Stimulated activated memory B cell treated with anti-CD40 and anti-IgM and Interleukin-4, amounts not matched to agents 10 μg/mL and 1 μg/mL and 100 μg/mL, for 72 hours (primary cell): ENCODE data around the gene GOPC.

Source experiments
- ATAC-seq: fragments of 150-1000 bp; cut with Tn5 transposase; 2 replicates; pipeline ENCODE4 v1.10.0; 2021
- H3K27ac Mint-ChIP-seq: one replicate; pipeline ENCODE4 v1.8.0; 2022; ENCODE audit warnings: mild to moderate bottlenecking, mixed read lengths
- H3K27me3 Mint-ChIP-seq: one replicate; pipeline ENCODE4 v1.8.0; 2022; ENCODE audit warnings: mixed read lengths
- H3K36me3 Mint-ChIP-seq: one replicate; pipeline ENCODE4 v1.8.0; 2022; ENCODE audit warnings: mixed read lengths
- H3K4me1 Mint-ChIP-seq: one replicate; pipeline ENCODE4 v1.8.0; 2022; ENCODE audit warnings: mixed read lengths
- H3K4me3 Mint-ChIP-seq: one replicate; pipeline ENCODE4 v1.8.0; 2022; ENCODE audit warnings: mild to moderate bottlenecking, moderate library complexity, mixed read lengths
- H3K9me3 Mint-ChIP-seq: one replicate; pipeline ENCODE4 v1.8.0; 2022; ENCODE audit warnings: mixed read lengths

Gene GOPC

DNA sequence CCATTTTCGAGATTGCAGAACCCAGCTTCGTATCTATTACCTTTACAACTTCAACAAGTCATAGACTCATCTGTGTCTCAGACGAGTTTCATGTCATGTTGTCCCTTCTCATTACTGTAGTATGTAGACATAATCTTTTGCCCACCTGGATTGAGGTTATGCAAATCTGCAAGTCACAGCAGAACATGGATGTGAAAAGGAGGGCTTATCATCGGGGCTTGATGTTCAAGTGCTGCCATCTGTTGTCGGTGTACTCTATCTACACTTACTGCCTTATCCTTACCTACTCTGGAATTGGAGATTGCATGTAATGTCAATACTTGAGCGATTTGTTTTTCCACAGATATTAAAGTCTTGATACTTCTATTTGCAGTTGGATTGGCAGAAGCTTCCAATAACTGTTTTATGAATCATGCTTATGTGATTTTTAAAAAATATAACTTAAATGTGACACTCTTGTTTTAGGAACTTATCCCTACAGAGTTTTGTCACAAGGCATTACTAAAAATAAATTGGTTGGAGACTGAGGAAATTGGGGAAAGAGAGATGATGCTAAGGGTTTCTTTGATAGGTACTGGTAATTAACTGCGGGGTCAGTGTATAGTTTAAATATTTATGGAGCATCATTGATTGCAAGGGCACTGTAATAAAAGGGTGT lies 3.0 kb upstream of the GOPC start:
- H3K36me3 Mint-ChIP-seq, result no peaks in the 10 kb centered on the region
- peak overlapping the region; percentile 33 for H3K4me3 Mint-ChIP-seq
- no peak overlapping the region for H3K27ac Mint-ChIP-seq
- peak; percentile 40 for ATAC-seq
- peaks cover 26% of the 10 kb centered on the region for H3K4me1 Mint-ChIP-seq
- peaks cover 17% of the 10 kb centered on the region for H3K27me3 Mint-ChIP-seq
- no peaks in the 10 kb centered on the region for H3K9me3 Mint-ChIP-seq

DNA sequence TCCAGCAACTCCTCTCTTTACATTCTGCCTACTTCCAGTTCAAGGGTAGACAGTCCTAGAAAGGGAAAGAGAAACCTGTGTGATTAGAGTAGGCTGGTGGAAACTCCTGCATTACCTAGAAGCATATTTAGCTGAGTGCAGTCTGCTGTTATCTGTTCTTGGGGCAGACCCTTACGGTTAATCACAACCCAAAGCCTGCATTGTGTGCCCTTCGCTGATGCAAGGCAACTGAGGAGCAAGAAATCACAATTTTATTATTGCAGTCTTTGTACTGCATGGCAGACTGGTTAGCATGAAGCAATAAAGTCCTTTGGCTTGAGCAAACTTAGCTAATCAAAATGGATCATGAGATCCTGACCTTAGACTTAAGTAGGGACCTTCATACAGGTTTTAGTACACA lies 1.5 kb upstream of the GOPC start:
- Mint-ChIP-seq H3K4me3 (no peak overlapping the region), H3K27ac (no peak overlapping the region)

DNA sequence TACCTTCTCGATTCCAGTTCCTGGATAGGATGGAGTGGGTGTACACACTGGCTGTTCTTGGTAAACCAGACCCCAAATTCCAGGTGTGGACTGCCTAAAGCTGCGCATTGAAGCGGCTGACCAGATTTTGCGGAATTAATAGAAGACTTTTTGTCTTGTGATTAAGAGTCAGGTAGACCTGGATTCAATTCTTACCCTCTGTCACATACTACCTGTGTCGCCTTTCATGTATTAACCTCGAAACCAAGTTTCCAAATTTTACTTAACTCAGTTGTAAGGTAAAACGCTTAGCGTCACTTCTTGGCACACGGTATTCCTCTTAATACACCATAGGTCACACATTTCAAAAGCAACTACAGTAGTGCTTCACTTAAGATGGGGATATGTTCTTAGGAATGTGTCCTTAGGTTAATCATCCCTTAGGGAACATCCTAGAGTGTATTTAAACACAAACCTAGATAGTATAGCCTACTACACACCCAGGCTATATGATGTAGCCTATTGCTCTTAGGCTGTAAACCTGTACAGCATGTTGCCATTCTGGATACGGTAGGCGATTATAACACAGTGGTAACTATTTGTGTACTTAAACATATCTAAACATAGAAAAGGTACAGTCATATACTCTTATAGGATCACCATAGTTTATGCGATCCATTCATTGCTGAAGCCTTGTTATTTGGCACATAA lies 733 bp upstream of the GOPC start:
- no peak for ATAC-seq
- peak overlapping the region; percentile 97 for H3K27ac Mint-ChIP-seq
- peaks cover 38% of the 10 kb centered on the region for H3K4me1 Mint-ChIP-seq
- H3K36me3 Mint-ChIP-seq, result peaks cover 10% of the 10 kb centered on the region
- H3K9me3 Mint-ChIP-seq, result no peaks in the 10 kb centered on the region
- peak overlapping the region; percentile 99 for H3K4me3 Mint-ChIP-seq
- H3K27me3 Mint-ChIP-seq, result peaks cover 8% of the 10 kb centered on the region

More for the DNA sequence above, 1.5 kb upstream of the GOPC start:
- H3K4me1 Mint-ChIP-seq, result peaks cover 38% of the 10 kb centered on the region
- no peak for ATAC-seq
- H3K36me3 Mint-ChIP-seq, result peaks cover 10% of the 10 kb centered on the region
- H3K27me3 Mint-ChIP-seq, result peaks cover 8% of the 10 kb centered on the region
- H3K9me3 Mint-ChIP-seq, result no peaks in the 10 kb centered on the region

DNA sequence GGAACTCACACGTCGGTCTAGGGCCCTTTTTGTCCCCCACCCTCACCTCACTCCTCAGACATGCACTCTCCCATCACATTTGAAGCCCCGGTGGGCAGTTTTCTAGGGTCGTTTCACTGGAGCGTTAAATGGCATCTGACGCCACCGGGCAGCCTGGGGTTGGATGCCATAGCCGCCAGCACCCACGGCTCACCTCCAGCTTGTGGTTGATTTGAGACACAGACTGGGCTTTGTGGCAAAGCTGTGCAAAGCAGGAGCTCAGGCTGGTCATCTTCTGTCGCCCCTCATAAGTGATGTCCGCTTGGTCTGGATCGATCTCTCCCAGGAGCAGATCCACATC lies 530 bp downstream of the GOPC start:
- H3K36me3 Mint-ChIP-seq, result peaks cover 19% of the 10 kb centered on the region
- ATAC-seq, result peak; percentile 41

DNA sequence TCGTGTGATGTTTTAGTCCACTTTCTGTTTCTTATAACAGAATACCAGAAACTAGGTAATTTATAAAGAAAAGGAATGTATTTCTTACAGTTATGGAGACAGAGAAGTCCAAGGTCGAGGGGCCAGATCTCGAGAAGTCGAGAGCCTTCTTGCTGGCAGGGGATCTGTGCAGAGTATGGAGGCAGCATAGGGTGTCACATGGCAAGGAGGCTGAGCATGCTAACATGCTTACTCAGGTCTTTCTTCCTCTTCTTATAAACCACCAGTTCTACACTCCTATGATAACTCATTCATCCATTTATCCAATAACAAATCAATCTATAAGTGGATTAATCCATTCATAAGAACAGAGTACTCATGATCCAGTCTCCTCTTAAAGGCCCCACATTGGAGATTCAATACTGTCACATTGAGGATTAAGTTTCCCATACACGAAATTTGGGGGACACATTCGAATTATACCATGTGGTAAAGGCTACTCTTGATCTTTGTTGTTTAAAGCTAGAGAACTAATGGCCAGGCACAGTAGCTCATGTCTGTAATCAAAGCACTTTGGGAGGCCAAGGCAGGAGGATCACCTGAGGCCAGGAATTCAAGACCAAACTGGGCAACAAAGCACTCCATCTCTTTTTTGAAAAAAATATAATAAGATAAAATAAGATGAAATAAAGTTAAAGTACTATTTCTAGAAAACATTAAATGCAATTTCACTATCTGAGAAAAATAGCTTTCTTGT lies 2.1 kb downstream of the GOPC start:
- no peak for ATAC-seq
- Mint-ChIP-seq H3K27ac (no peak overlapping the region), H3K27me3 (no peaks in the 10 kb centered on the region), H3K4me3 (peak overlapping the region; percentile 47), H3K9me3 (peaks cover 3% of the 10 kb centered on the region), H3K4me1 (peaks cover 40% of the 10 kb centered on the region), H3K36me3 (peaks cover 29% of the 10 kb centered on the region)

More for the DNA sequence above, 530 bp downstream of the GOPC start:
- peaks cover 38% of the 10 kb centered on the region for H3K4me1 Mint-ChIP-seq
- H3K4me3 Mint-ChIP-seq, result peak overlapping the region; percentile 99
- peaks cover 3% of the 10 kb centered on the region for H3K27me3 Mint-ChIP-seq
- H3K9me3 Mint-ChIP-seq, result no peaks in the 10 kb centered on the region
- H3K27ac Mint-ChIP-seq, result peak overlapping the region; percentile 97

DNA sequence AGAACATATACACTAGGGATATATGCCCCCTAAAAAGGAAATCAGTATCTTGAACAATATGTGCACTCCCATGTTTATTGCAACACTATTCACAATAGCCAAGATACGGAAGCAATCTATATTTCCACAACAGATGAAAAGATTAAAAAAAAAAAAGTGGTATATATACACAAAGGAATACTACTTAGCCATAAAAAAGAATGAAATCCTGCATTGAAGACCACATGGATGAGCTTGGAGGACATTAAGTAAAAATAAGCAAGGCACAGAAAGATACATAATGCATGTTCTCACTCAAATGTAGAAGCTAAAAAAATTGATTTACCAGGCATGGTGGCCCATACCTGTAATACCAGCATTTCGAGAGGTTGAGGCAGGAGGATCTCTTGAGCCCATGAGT lies 4.6 kb downstream of the GOPC start:
- Mint-ChIP-seq H3K4me3 (no peak overlapping the region), H3K4me1 (peaks cover 33% of the 10 kb centered on the region)

DNA sequence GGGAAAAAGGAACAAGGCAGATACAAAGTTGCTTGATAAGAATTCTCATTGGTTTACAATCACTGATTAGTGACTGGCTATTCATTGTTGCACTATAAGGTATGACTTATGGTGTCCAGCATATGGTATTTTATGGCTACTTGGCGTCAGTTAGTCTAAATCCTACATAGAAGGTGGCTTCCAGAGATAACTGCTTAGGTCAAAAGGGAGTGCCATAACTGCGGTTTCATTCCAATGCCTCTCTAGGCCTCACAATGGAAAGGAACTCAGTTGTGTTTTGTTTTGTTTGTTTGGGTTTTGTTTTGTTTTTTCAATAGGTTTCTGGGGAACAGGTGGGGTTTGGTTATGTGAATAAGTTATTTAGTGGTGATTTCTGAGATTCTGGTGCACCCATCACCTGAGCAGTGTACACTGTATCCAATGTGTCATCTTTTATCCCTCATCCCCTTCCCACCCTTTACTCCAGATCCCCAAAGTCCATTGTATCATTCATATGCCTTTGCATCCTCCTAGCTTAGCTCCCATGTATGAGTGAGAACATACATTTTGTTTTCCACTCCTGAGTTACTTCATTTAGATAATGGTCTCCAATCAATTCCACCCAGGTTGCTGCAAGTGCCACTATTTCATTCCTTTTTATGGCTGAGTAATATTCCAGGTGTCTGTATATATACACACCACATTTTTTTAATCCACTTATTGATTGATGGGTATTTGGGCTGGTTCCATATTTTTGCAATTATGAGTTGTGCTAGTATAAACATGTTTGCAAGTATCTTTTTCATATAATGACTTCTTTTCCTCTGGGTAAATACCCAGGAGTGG lies 7.0 kb downstream of the GOPC start:
- no peak for ATAC-seq
- peaks cover 3% of the 10 kb centered on the region for H3K9me3 Mint-ChIP-seq
- H3K27me3 Mint-ChIP-seq, result no peaks in the 10 kb centered on the region
- no peak overlapping the region for H3K27ac Mint-ChIP-seq
- peaks cover 35% of the 10 kb centered on the region for H3K36me3 Mint-ChIP-seq
- H3K4me1 Mint-ChIP-seq, result peaks cover 25% of the 10 kb centered on the region
- no peak overlapping the region for H3K4me3 Mint-ChIP-seq

More for the DNA sequence above, 4.6 kb downstream of the GOPC start:
- Mint-ChIP-seq H3K36me3 (peaks cover 29% of the 10 kb centered on the region), H3K27ac (no peak overlapping the region), H3K27me3 (no peaks in the 10 kb centered on the region), H3K9me3 (peaks cover 3% of the 10 kb centered on the region)
- no peak for ATAC-seq

DNA sequence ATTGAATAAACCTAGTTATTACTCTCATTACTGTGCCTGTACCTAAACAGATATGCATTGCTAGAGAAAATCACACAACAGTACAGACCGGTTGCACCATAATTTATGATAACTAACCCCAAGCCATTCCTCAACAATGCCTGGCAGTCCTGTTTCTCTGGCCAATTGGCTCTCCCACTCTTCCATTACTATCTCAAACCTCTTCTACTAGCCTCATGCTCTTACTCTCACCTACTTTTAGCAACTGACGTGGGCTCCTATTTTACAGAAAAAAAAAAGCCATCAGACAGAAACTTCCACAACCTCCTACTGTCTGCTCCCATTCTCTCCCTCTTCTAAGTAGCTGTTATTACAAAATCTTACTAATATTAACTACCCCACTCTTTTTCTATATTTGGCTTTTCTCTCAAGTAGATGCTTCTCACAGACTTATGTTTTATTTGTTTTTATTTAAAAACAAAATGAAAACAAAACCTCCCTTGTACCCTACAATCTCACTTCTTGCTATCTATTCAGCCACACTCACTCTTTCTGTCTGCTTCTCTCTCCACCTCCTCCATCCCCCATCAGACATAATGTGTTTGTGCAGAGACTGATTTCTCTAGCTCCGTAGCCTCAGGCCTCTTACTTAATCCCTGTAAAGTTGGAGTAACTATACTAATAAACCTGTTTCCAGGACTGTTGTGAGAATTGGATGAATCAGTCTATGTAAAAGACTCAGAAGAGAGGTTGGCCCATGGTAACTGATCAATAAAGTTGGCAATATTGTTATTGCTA lies 9.1 kb downstream of the GOPC start:
- no peak overlapping the region for H3K27ac Mint-ChIP-seq
- ATAC-seq, result no peak
- H3K9me3 Mint-ChIP-seq, result peaks cover 3% of the 10 kb centered on the region
- no peaks in the 10 kb centered on the region for H3K27me3 Mint-ChIP-seq
- H3K36me3 Mint-ChIP-seq, result peaks cover 25% of the 10 kb centered on the region
- no peak overlapping the region for H3K4me3 Mint-ChIP-seq
- H3K4me1 Mint-ChIP-seq, result peaks cover 14% of the 10 kb centered on the region

DNA sequence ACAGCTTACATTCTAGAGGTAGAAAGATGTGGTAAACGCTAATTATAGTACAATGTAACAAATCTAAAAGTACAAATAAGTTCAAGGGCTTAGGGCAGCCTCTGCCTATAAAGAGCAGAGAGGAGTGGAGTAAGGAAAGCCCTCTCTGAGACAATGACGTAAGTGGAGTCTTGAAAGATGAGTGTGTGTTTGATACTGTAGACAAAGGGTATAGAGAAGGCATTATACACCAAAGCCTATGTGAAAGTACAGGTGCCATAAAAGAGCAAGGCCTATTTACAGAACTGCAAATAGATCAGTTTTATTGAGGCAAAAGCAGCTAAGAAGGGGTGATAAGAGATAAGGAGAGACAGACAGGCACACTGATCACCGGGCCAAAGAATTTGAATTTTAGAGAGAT lies 10.9 kb downstream of the GOPC start:
- no peak overlapping the region for H3K27ac Mint-ChIP-seq
- H3K9me3 Mint-ChIP-seq, result peaks cover 3% of the 10 kb centered on the region
- no peaks in the 10 kb centered on the region for H3K27me3 Mint-ChIP-seq
- H3K36me3 Mint-ChIP-seq, result peaks cover 20% of the 10 kb centered on the region
- no peak overlapping the region for H3K4me3 Mint-ChIP-seq
- peaks cover 18% of the 10 kb centered on the region for H3K4me1 Mint-ChIP-seq
- no peak for ATAC-seq

DNA sequence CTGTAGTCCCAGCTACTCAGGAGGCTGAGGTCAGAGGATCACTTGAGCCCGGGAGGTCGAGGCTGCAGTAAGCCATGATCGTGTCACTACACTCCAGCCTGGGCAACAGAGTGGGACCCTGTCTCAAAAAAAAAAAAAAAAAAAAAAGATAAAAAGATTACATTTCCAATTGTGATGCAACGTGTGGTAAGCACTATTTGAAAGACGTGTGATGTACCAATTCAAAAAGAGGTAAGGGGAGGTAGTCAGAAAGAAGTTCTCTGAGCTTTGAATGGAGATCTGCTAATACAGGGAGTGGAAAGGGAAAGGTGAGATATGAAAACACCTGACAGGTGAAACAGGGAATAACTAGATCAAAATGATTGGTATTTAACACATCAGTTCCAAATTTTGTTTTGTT lies 11.9 kb downstream of the GOPC start:
- no peaks in the 10 kb centered on the region for H3K27me3 Mint-ChIP-seq
- H3K4me3 Mint-ChIP-seq, result no peak overlapping the region
- H3K27ac Mint-ChIP-seq, result no peak overlapping the region
- H3K4me1 Mint-ChIP-seq, result peaks cover 17% of the 10 kb centered on the region
- peaks cover 17% of the 10 kb centered on the region for H3K36me3 Mint-ChIP-seq
- H3K9me3 Mint-ChIP-seq, result no peaks in the 10 kb centered on the region
- no peak for ATAC-seq

DNA sequence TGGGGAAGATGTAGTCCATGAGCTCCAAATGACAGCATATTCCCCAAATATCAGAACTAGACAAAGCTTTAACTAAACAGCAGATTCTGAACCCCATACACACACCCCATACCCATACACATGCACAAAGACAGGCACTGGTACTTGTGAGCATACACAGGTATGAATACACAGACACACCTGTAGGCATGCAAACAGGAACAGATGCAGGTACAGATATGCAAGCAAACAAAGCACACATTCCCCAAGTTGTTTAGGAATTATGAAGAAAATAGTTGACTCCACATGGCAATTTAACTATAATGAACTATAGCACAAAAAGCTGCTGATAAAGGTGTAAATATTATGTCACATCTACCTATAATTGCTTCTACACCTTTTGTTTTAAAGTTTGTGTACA lies 16.7 kb downstream of the GOPC start:
- H3K36me3 Mint-ChIP-seq, result peaks cover 43% of the 10 kb centered on the region
- no peak overlapping the region for H3K27ac Mint-ChIP-seq
- H3K4me1 Mint-ChIP-seq, result peaks cover 40% of the 10 kb centered on the region
- H3K27me3 Mint-ChIP-seq, result no peaks in the 10 kb centered on the region
- H3K9me3 Mint-ChIP-seq, result no peaks in the 10 kb centered on the region
- no peak for ATAC-seq
- H3K4me3 Mint-ChIP-seq, result no peak overlapping the region

DNA sequence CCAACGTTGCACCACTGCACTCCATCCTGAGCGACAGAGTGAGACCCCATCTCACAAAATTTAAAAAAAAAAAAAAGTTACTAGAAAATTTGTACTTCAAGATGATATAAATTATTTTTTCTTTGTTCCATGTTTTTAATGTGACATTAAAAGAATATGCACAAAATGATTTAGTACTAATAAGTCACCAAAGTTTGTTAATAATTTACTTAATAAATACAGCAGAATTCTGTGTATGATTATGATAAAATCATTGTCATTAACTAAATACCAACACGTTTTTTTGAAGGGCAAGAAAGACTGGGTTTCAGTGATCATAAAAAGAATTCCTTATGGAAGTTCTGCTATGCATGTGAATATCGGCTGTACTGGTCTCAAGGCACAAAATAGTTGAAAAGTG lies 28.1 kb downstream of the GOPC start:
- H3K36me3 Mint-ChIP-seq, result peaks cover 29% of the 10 kb centered on the region
- no peaks in the 10 kb centered on the region for H3K27me3 Mint-ChIP-seq
- H3K9me3 Mint-ChIP-seq, result no peaks in the 10 kb centered on the region
- no peak overlapping the region for H3K4me3 Mint-ChIP-seq
- H3K27ac Mint-ChIP-seq, result no peak overlapping the region
- ATAC-seq, result no peak
- H3K4me1 Mint-ChIP-seq, result no peaks in the 10 kb centered on the region

DNA sequence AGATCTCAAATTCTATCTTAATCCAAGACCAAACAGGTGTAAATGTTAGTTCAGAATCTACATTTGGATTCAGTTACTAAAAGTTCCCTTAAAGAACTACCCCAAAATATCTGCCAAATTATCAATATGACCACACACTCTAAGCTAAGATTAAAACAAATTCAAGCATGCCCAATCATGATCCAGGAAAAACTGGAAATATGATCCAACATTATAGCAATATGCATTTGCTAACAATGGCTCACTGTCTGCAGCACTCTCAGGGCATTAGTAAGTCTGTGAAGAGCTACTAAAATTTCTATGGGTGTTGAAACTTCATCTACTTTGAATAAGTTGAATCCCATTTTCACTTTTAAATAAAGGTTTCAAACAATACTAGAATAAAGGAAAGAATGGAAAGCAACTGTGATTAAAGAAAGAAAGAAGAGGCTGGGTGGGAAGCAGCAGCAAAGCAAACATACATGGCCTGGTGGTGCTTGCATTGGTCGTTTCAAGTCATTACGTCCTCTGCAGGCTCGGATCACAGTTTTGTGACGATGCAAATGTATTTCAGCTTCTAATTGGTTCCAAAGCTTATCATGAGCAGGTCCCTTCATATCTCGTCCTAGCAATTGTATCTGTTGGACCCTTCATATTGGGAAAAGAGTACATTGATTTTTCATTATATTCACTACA lies 29.2 kb downstream of the GOPC start:
- H3K4me1 Mint-ChIP-seq, result no peaks in the 10 kb centered on the region
- no peak overlapping the region for H3K27ac Mint-ChIP-seq
- no peak overlapping the region for H3K4me3 Mint-ChIP-seq
- no peak for ATAC-seq
- no peaks in the 10 kb centered on the region for H3K9me3 Mint-ChIP-seq
- H3K36me3 Mint-ChIP-seq, result peaks cover 29% of the 10 kb centered on the region
- no peaks in the 10 kb centered on the region for H3K27me3 Mint-ChIP-seq

DNA sequence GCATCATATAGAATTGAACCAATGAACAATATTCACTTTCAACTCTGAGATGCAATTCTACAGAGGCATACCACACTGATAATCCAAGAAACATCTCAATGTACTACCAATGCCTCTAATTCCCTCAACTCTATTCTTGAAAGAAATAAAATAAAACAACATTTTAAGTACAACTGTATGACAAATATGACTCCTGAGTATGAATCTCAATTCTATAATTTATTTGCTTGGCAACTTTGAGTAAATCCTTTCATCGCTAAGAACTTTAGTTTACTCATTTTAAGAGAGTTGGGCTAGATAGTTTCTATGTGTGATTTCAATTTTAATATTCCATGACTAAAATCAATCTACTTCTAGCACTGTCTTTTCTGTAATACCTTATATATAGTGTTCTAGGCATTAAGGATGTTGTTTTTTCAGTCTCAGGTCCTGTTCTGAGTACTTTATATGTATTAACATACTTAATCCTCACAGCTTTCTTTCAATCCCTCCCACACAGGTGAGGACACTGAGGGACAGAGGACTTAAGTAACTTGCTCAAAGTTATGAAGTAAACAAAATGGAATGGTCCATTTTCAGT lies 33.4 kb downstream of the GOPC start:
- H3K27ac Mint-ChIP-seq, result no peak overlapping the region
- H3K4me3 Mint-ChIP-seq, result no peak overlapping the region
- no peaks in the 10 kb centered on the region for H3K4me1 Mint-ChIP-seq
- no peaks in the 10 kb centered on the region for H3K27me3 Mint-ChIP-seq
- peaks cover 28% of the 10 kb centered on the region for H3K36me3 Mint-ChIP-seq
- no peak for ATAC-seq
- H3K9me3 Mint-ChIP-seq, result no peaks in the 10 kb centered on the region
